HL-60 (cell line): ENCODE measurements around the gene TM6SF1. TPM values are rescaled to one million over a fixed set of nuclear protein-coding genes. Genes with fewer than 3 reads are reported as not detected.

Source experiments
- DNase-seq, 2 experiments: peaks; one replicate each; pipeline ENCODE4 v3.0.0-alpha.2; 2010 to 2020; ENCODE audit warnings: low read depth in 1 of 2, low spot score in 1 of 2
- H3K27ac ChIP-seq: fragments of 250-450 bp; sonication (Bioruptor Pico); replicated peaks from 2 replicates; pipeline ENCODE4 v1.5.1; 2020; ENCODE audit warnings: mild to moderate bottlenecking, moderate library complexity
- H3K27me3 ChIP-seq: fragments of 250-450 bp; sonication (Bioruptor Pico); 2 replicates; pipeline ENCODE4 v1.5.1; 2021; ENCODE audit warnings: mild to moderate bottlenecking, moderate library complexity; ENCODE audit not compliant: insufficient read depth, poor library complexity, severe bottlenecking
- H3K4me3 ChIP-seq: replicated peaks from 2 replicates; pipeline ENCODE4 v1.5.1; 2011; ENCODE audit warnings: mild to moderate bottlenecking, control low read depth, low read length; ENCODE audit not compliant: insufficient read depth
- CTCF ChIP-seq: IDR thresholded peaks from one replicate; pipeline ENCODE4 v1.5.1; 2011; ENCODE audit warnings: low read length, control low read depth, inconsistent platforms; ENCODE audit not compliant: insufficient read depth
- GABPA ChIP-seq: IDR thresholded peaks from 2 replicates; pipeline ENCODE4 v1.6.1; 2012; ENCODE audit warnings: low read depth
- POLR2AphosphoS5 ChIP-seq: IDR thresholded peaks from 2 replicates; pipeline ENCODE4 v1.6.1; 2012; ENCODE audit warnings: low read depth
- REST ChIP-seq: IDR thresholded peaks from 2 replicates; pipeline ENCODE4 v1.6.1; 2012; ENCODE audit warnings: low read depth; ENCODE audit not compliant: insufficient replicate concordance
- SPI1 ChIP-seq: IDR thresholded peaks from 2 replicates; pipeline ENCODE4 v1.6.1; 2012; ENCODE audit warnings: low read depth, mild to moderate bottlenecking, borderline replicate concordance
- microRNA-seq: library from miRNA; unstranded; fragments of <30 nt; microRNA quantifications from one replicate; pipeline ENCODE4, GENCODE V29; 2018

Gene TM6SF1

GRCh38 chr15:83178869-83179325, 71.5 kb downstream of the TM6SF1 start:
- no peak overlapping the region for H3K27ac ChIP-seq
- no peak for DNase-seq

GRCh38 chr15:83185561-83185960, 78.1 kb downstream of the TM6SF1 start:
- TF ChIP-seq POLR2AphosphoS5, result no peak
- TF ChIP-seq CTCF, result no peak
- TF ChIP-seq REST, result no peak
- H3K4me3 ChIP-seq, result no peak overlapping the region
- no peak for DNase-seq
- H3K27ac ChIP-seq, result no peak overlapping the region
- peaks cover 2% of the 10 kb centered on the region for H3K27me3 ChIP-seq

More at GRCh38 chr15:83178869-83179325, 71.5 kb downstream of the TM6SF1 start:
- H3K4me3 ChIP-seq, result no peak overlapping the region
- TF ChIP-seq SPI1 (no peak), POLR2AphosphoS5 (no peak), CTCF (no peak), REST (no peak), GABPA (no peak)
- H3K27me3 ChIP-seq, result no peaks in the 10 kb centered on the region

Small RNAs within 50 kb of the gene (microRNA-seq; reads per million reads assigned to microRNA genes)
- not detected for gene MIR4515
